Effector memory CD8-positive, alpha-beta T cell (primary cell): ENCODE results near the gene SCCPDH.

Experiments used
- ATAC-seq: fragments of 150-1000 bp; cut with Tn5 transposase; replicated peaks from 2 replicates; pipeline ENCODE4 v1.10.0; 2021; ENCODE audit warnings: mild to moderate bottlenecking, moderate library complexity
- DNase-seq, 3 experiments: peaks; one replicate each; pipeline ENCODE4 v3.0.0; 2021
- H3K27ac Mint-ChIP-seq, 2 donors: one replicate each; pipeline ENCODE4 v1.8.0; 2022; ENCODE audit warnings: mild to moderate bottlenecking in 2 of 2, mixed read lengths in 2 of 2, moderate library complexity in 2 of 2
- H3K27me3 Mint-ChIP-seq, 2 donors: one replicate each; pipeline ENCODE4 v1.8.0; 2022; ENCODE audit warnings: mixed read lengths in 2 of 2
- H3K36me3 Mint-ChIP-seq: one replicate; pipeline ENCODE4 v1.8.0; 2022; ENCODE audit warnings: mild to moderate bottlenecking, moderate library complexity, mixed read lengths; ENCODE audit not compliant: insufficient read depth
- H3K4me1 Mint-ChIP-seq, 2 donors: one replicate each; pipeline ENCODE4 v1.8.0; 2022; ENCODE audit warnings: low read depth in 2 of 2, mixed read lengths in 2 of 2
- H3K4me3 Mint-ChIP-seq, 2 donors: one replicate each; pipeline ENCODE4 v1.8.0; 2022; ENCODE audit warnings: mild to moderate bottlenecking in 2 of 2, mixed read lengths in 2 of 2, moderate library complexity in 2 of 2
- H3K9me3 Mint-ChIP-seq, 2 donors: one replicate each; pipeline ENCODE4 v1.8.0; 2022; ENCODE audit warnings: mixed read lengths in 2 of 2
- total RNA-seq, 9 experiments: gene quantifications; one replicate each; lab custom pipeline; 2026; lab: John Stamatoyannopoulos, UW

The SCCPDH gene
- total RNA-seq, result 10.0 to 52.3 (median 19.4) reads per million in 9 experiments

- Mint-ChIP-seq H3K9me3 (peaks cover 3 to 9% of the 10 kb centered on the region in 2 donors), H3K4me3 (peak within 1 kb of the TSS; percentile 91 to 93), H3K36me3 (peaks cover 6% of the 10 kb centered on the region), H3K4me1 (peaks cover 7 to 10% of the 10 kb centered on the region in 2 donors), H3K27me3 (peaks cover 0 to 5% of the 10 kb centered on the region in 2 donors), H3K27ac (peak within 1 kb of the TSS; percentile 47 to 86)
- peak; percentile 37 to 57 (median 44) for DNase-seq
- peak; percentile 95 for ATAC-seq
Measured at GRCh38 chr1:246724016-246724730, at the start of gene SCCPDH. Gene SCCPDH (plus strand): TSS chr1:246724409. CDS start chr1:246724423, 14 bp downstream.

- Mint-ChIP-seq H3K27ac (no peak overlapping the region), H3K4me3 (no peak overlapping the region), H3K4me1 (no peaks in the 10 kb centered on the region), H3K27me3 (no peaks in the 10 kb centered on the region), H3K36me3 (no peaks in the 10 kb centered on the region), H3K9me3 (peaks cover 0 to 3% of the 10 kb centered on the region in 2 donors)
- ATAC-seq (no peak), DNase-seq (no peak)
Measured at GRCh38 chr1:246677842-246678241, 46.4 kb upstream of the SCCPDH start.

DNA sequence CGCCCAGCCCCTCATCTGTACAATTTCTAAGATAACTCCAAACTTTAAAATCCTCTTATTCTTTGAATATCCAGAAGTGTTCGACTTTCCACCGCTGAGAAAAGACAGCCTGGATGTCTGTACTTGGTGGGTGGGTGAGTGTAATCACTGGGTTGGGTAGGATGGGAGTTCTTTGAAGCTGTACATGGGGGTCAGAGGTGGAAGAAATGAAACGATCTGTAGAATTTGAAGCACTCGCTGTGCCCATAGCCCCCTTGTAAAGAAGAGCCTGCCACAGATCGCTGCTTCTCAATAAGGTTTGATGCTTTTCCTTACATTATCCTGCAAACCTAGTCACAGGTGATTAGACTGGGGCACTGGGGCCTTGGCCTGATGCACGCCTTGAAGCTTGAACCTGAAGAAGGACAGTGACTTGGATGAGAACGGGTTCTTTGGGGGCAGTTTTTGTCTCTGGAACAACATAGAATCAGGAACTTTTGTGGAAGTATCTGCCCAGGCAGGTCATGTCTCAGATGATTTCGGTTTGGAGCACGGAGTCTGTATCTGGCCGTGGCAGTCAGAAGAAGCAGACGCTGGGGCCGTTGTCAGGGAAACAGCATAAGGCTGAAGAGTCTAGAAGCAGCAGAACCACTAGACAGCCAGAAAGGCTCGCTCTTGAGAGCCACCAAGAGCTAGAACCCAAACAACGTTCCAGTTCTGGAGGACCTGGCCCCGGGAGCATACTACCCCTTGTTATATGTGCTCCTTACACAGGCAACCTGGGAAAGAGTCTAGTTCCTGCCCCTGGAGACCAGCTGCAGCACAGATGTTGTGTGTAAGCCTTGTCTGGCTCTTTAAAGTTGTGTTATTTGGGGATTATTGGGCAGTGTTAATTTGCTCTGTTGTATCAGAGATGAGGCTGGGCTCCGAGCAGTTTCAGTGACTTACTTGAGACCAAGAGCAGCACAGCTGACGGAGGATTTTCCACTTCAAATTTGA lies 45.1 kb upstream of the SCCPDH start:
- no peak overlapping the region for H3K4me3 Mint-ChIP-seq
- no peaks in the 10 kb centered on the region for H3K36me3 Mint-ChIP-seq
- no peaks in the 10 kb centered on the region for H3K4me1 Mint-ChIP-seq
- no peaks in the 10 kb centered on the region for H3K9me3 Mint-ChIP-seq
- no peak for DNase-seq
- no peak for ATAC-seq
- no peak overlapping the region for H3K27ac Mint-ChIP-seq
- H3K27me3 Mint-ChIP-seq, result no peaks in the 10 kb centered on the region

GRCh38 chr1:246679794-246680177 lies 44.4 kb upstream of the SCCPDH start:
- H3K36me3 Mint-ChIP-seq, result no peaks in the 10 kb centered on the region
- no peaks in the 10 kb centered on the region for H3K4me1 Mint-ChIP-seq
- no peak for ATAC-seq
- no peaks in the 10 kb centered on the region for H3K27me3 Mint-ChIP-seq
- H3K27ac Mint-ChIP-seq, result no peak overlapping the region
- H3K9me3 Mint-ChIP-seq, result no peaks in the 10 kb centered on the region
- no peak for DNase-seq
- no peak overlapping the region for H3K4me3 Mint-ChIP-seq

GRCh38 chr1:246680190-246680589 lies 44.0 kb upstream of the SCCPDH start:
- Mint-ChIP-seq H3K9me3 (no peaks in the 10 kb centered on the region), H3K4me1 (no peaks in the 10 kb centered on the region), H3K4me3 (no peak overlapping the region), H3K27ac (no peak overlapping the region), H3K27me3 (no peaks in the 10 kb centered on the region), H3K36me3 (no peaks in the 10 kb centered on the region)
- DNase-seq, result no peak
- no peak for ATAC-seq

DNA sequence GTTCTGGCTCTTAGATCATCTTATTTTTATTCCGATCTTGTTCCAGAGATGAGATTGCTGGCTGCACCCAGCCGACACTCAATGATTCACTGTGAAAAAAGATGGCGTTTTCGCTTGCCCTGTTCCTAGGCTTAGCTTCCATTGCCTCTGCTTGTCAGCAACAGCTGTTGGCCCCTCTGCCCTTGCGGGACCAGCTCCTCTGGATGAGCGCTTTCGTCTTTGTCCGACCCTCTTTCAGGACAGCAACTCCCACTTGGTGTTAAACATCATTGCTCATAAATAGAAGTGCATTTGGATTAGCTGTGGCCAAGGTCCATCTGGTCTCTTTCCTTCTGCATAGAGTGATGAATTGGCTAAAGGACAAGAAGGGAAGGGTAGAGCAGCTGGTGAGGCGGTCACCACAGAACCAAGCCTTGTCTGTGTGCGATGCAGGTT lies 43.5 kb upstream of the SCCPDH start:
- no peaks in the 10 kb centered on the region for H3K27me3 Mint-ChIP-seq
- no peaks in the 10 kb centered on the region for H3K9me3 Mint-ChIP-seq
- no peak overlapping the region for H3K4me3 Mint-ChIP-seq
- H3K36me3 Mint-ChIP-seq, result no peaks in the 10 kb centered on the region
- DNase-seq, result no peak
- no peak overlapping the region for H3K27ac Mint-ChIP-seq
- ATAC-seq, result no peak
- H3K4me1 Mint-ChIP-seq, result no peaks in the 10 kb centered on the region

- ATAC-seq, result no peak
- Mint-ChIP-seq H3K4me1 (no peaks in the 10 kb centered on the region), H3K4me3 (no peak overlapping the region), H3K27ac (no peak overlapping the region), H3K9me3 (no peaks in the 10 kb centered on the region), H3K36me3 (peaks cover 4% of the 10 kb centered on the region), H3K27me3 (peaks cover 7 to 8% of the 10 kb centered on the region in 2 donors)
- DNase-seq, result no peak
Measured at GRCh38 chr1:246681900-246682895, 42.0 kb upstream of the SCCPDH start.

GRCh38 chr1:246683521-246683920 lies 40.7 kb upstream of the SCCPDH start:
- peaks cover 4% of the 10 kb centered on the region for H3K36me3 Mint-ChIP-seq
- no peaks in the 10 kb centered on the region for H3K4me1 Mint-ChIP-seq
- peaks cover 8 to 14% of the 10 kb centered on the region in 2 donors for H3K27me3 Mint-ChIP-seq
- no peak overlapping the region for H3K4me3 Mint-ChIP-seq
- no peaks in the 10 kb centered on the region for H3K9me3 Mint-ChIP-seq
- DNase-seq, result no peak
- ATAC-seq, result no peak
- H3K27ac Mint-ChIP-seq, result peak overlapping the region in 1 of 2 donors; percentile 25

- ATAC-seq, result no peak
- DNase-seq, result no peak
- Mint-ChIP-seq H3K27me3 (peaks cover 8 to 14% of the 10 kb centered on the region in 2 donors), H3K9me3 (no peaks in the 10 kb centered on the region), H3K4me3 (no peak overlapping the region), H3K4me1 (no peaks in the 10 kb centered on the region), H3K36me3 (peaks cover 4% of the 10 kb centered on the region), H3K27ac (no peak overlapping the region)
Measured at GRCh38 chr1:246687002-246687401, 37.2 kb upstream of the SCCPDH start.

- Mint-ChIP-seq H3K27ac (no peak overlapping the region), H3K4me3 (no peak overlapping the region), H3K36me3 (peaks cover 4% of the 10 kb centered on the region), H3K9me3 (peaks cover 0 to 3% of the 10 kb centered on the region in 2 donors), H3K4me1 (peaks cover 0 to 2% of the 10 kb centered on the region in 2 donors), H3K27me3 (peaks cover 8 to 14% of the 10 kb centered on the region in 2 donors)
- ATAC-seq, result peak; percentile 84
- DNase-seq, result peak; percentile 12 to 28 (median 28)
Measured at GRCh38 chr1:246689409-246690008, 34.7 kb upstream of the SCCPDH start.

GRCh38 chr1:246690100-246690499 lies 34.1 kb upstream of the SCCPDH start:
- ATAC-seq (no peak), DNase-seq (no peak)
- Mint-ChIP-seq H3K4me1 (peaks cover 0 to 2% of the 10 kb centered on the region in 2 donors), H3K27ac (no peak overlapping the region), H3K9me3 (peaks cover 0 to 8% of the 10 kb centered on the region in 2 donors), H3K27me3 (peaks cover 8 to 14% of the 10 kb centered on the region in 2 donors), H3K4me3 (no peak overlapping the region), H3K36me3 (peaks cover 4% of the 10 kb centered on the region)
